ENCODE data around the gene BEGAIN. TPM values are rescaled to one million over a fixed set of nuclear protein-coding genes. Genes with fewer than 3 reads are reported as not detected.

Gene BEGAIN
- total and polyA plus RNA-seq, 2 donors (not counting 3 experiments of a cell fraction or from before 2014, with no cell fraction given): 0.49 TPM; not detected in 1

- H3K4me3 ChIP-seq (replicated peaks in 1 of 3; ENCODE audit: insufficient read depth in 1 of 3, low read depth in 1 of 3, low read length in 3 of 3): no peak overlapping the region
- H3K9me1 ChIP-seq (replicated peaks; ENCODE audit: control insufficient read depth, extremely low read depth, insufficient read depth, low read length): no peaks in the 10 kb centered on the region
- no peak overlapping the region for H3K4me2 ChIP-seq (ENCODE audit: insufficient read depth, low read length)
- dilution Hi-C loops (cut with MboI; ENCODE audit: extremely low pct_ligation_motif_present, low sequenced_read_pairs) (no loop called here), intact Hi-C loops (cut with micrococcal nuclease) (no loop called here)
- no peak overlapping the region for H3K27ac ChIP-seq (ENCODE audit: insufficient read depth, low read depth, low read length)
- no peak for TF ChIP-seq MAX (IDR thresholded peaks at IDR 0.05; ENCODE audit: insufficient read depth, insufficient read length)
- no peak for TF ChIP-seq GATA2 (IDR thresholded peaks at IDR 0.05; ENCODE audit: insufficient read depth, insufficient read length, low read depth, low read length)
- TF ChIP-seq FOS (IDR thresholded peaks at IDR 0.05; ENCODE audit: borderline replicate concordance, insufficient read depth, low read length): no peak
- no peak for TF ChIP-seq EZH2 (IDR thresholded peaks at IDR 0.05; ENCODE audit: borderline replicate concordance, low read depth, low read length, severe bottlenecking)
- no peak for TF ChIP-seq JUN (IDR thresholded peaks at IDR 0.05; ENCODE audit: borderline replicate concordance, insufficient read depth, insufficient read length, low read depth)
- TF ChIP-seq POLR2A (IDR thresholded peaks at IDR 0.05; ENCODE audit: low read depth, low read length): no peak
- TF ChIP-seq CTCF (IDR thresholded peaks at IDR 0.05; ENCODE audit: extremely low read depth in 1 of 2, insufficient read depth in 1 of 2, low read depth in 1 of 2, low read length in 2 of 2): no peak
- TF ChIP-seq MYC (IDR thresholded peaks at IDR 0.05; ENCODE audit: low read depth, low read length): no peak
- no peak for TF ChIP-seq POLR2AphosphoS5 (IDR thresholded peaks at IDR 0.05; ENCODE audit: insufficient read depth, low read depth, low read length)
- H3K79me2 ChIP-seq (ENCODE audit: control insufficient read depth, insufficient read depth, low read length): no peaks in the 10 kb centered on the region
- FAIRE-seq (no peak), DNase-seq (ENCODE audit: low read depth, low spot score) (no peak)
- no peaks in the 10 kb centered on the region for H4K20me1 ChIP-seq (replicated peaks; ENCODE audit: control insufficient read depth, extremely low read depth, insufficient read depth, low read length)
- no peaks in the 10 kb centered on the region for H3K9me3 ChIP-seq (replicated peaks; ENCODE audit: control insufficient read depth, insufficient read depth, low read length)
- no TSS peak for BruUV-seq (replicated peaks)
- H3K36me3 ChIP-seq (ENCODE audit: control insufficient read depth in 2 of 2, extremely low read depth in 1 of 2, insufficient read depth in 2 of 2, low read length in 2 of 2): no peaks in the 10 kb centered on the region
- H3K27me3 ChIP-seq (ENCODE audit: control insufficient read depth in 2 of 2, insufficient read depth in 2 of 2, low read length in 2 of 2): no peaks in the 10 kb centered on the region
- POLR2A ChIA-PET: no interaction called here
- no peaks in the 10 kb centered on the region for H3K4me1 ChIP-seq (ENCODE audit: control insufficient read depth, extremely low read depth, insufficient read depth, low read length)
- no peak overlapping the region for H2AFZ ChIP-seq (ENCODE audit: low read depth, low read length)
- no peak overlapping the region for H3K9ac ChIP-seq (replicated peaks; ENCODE audit: extremely low read depth, insufficient read depth, low read length)
- CTCF ChIA-PET: no interaction called here
Measured at GRCh38 chr14:100554696-100555320, 32.4 kb downstream of the BEGAIN start.
